CD4-positive, alpha-beta T cell treated with Interferon gamma for 1 hour (primary cell): Measurements from ENCODE around the gene DENND2A.
"Not testable (repeated sequence)": the region's sequence is repeated elsewhere in the genome, so short reads cannot be mapped to it uniquely, and the experiment has no call there.

ENCODE experiments used
- DNase-seq: peaks from one replicate; pipeline ENCODE4 v3.0.0-alpha.2; 2020

The DENND2A gene

DNA sequence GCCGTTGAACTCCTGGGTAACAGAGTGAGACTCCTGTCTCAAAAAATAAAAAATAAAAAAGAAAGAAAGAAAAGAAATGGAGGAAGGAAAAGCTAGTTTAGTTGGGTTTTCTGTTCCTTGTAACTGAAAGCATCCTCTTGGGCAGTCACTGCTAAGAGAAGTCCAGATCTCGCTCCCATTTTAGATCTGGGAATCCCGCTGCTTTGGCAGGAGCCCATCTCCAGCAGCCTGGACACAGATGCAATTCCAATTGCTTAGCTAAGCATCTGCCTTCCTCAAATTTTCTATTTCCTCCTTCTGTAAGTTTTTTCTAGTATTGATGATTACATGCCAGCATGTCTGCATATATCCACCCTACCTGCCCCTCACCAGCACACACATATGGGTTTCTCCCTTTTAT lies 54.1 kb downstream of the DENND2A start:
- no peak for DNase-seq

DNA sequence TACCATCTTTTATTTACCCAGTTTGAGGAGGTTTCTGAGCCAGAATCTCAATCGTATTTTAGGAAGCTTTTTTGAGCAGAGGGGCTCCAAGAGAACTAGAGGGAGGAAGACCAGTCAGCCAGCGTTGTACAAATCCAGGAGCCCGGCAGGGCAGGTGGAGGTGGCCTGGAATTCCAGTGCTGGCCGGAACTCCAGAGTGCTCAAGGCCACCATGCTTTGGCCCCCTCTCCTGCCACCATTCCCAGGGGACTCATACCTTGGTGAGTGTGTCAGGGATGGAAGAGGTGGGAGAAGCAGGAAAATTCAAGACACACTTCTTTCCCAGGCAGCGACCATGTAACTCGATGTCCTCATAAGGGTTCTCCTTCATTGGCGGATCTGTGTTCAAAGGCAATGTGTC lies 55.3 kb downstream of the DENND2A start:
- no peak for DNase-seq

GRCh38 chr7:140584195-140584851 lies 56.3 kb downstream of the DENND2A start:
- no peak for DNase-seq

GRCh38 chr7:140581411-140581810 lies 59.2 kb downstream of the DENND2A start:
- no peak for DNase-seq

DNA sequence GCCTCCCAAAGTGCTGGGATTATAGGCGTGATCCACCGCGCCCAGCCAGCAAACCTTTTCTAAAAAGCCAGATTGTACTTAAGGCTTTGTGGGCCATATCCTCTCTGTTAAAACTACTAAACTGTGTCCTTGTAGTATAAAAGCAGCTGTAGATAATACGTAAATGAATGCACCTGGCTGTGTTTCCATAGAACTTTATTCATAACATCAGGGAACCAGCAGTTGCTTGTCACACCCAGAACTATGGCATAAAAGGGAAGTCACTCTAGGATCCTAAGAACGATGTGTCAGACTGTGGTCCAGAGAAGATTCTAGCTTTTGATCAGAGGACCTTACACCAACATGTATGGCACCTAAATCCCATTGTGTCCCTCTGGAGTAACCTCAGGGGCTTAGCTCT lies 63.0 kb downstream of the DENND2A start:
- DNase-seq: no peak

DNA sequence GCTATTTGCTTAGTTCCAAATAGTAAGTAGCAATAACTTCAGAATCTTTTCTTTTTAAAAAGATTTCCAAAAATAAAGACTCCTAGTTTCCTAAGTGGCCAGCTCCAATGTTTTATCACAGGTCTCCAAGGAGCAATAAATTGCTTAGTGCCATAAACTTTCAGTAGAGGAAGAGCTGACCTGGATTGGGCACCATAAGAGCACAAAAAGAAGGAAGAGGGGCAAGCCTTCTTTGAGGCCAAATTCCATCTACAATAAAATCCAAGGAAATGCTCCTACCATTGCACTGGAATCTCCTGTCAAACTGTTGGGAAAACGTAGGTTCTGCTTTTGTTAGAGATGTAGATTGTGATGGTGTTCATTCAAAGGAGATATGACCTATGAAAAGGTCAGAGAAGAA lies 64.0 kb downstream of the DENND2A start:
- DNase-seq: no peak

GRCh38 chr7:140571538-140572122 lies 69.0 kb downstream of the DENND2A start:
- DNase-seq: no peak

- DNase-seq: no peak
These were observed 70.5 kb downstream of the DENND2A start for GRCh38 chr7:140570120-140570519.

DNA sequence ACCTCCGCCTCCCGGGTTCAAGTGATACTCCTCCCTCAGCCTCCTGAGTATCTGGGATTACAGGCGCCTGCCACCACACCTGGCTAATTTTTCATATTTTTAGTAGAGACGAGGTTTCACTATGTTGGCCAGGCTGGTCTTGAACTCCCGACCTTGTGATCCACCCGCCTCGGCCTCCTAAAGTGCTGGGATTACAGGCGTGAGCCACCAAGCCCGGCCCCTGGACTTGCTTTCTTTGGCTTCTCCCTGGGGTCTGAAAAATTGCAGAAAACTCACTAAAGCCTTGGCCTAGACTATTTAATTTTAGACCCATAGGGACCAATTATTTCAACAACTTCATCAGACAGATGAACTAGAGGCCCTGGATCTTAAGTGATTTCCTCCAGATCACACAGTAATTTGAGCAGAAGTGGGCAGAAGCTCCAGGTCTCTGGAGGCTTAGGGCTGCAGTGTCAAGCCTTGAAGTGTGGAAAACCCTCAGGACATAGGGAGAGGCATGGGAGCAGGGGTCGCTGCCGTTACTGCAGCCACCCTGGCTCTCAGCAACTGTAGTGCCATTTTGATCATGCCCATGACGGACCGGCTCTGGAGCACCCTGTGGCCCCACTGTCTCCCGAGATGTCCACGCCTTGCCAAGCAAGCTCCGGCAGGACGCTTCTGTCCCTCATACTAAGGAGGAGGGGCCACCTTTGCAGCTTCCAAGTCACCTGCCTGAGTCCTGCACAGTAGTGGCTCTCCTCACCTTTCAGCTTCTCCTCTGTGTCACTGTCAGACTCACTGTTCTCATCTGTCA lies 72.4 kb downstream of the DENND2A start:
- DNase-seq: no peak

DNA sequence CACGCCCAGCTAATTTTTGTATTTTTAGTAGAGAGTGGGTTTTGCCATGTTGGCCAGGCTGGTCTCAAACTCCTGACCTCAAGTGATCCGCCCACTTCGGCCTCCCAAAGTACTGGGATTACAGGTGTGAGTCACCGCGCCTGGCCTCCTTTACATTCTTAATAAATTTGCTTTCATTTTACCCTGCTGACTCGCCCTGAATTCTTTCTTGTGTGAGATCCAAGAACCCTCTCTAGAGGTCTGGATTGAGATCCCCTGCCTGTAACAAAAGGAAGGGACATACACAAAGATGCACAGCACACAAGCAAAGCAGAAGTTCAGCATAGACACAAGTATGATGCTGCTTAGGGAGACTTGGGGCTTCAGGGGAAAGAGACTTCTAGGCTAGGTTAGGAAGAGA lies 74.4 kb downstream of the DENND2A start:
- DNase-seq: not testable (repeated sequence)

DNA sequence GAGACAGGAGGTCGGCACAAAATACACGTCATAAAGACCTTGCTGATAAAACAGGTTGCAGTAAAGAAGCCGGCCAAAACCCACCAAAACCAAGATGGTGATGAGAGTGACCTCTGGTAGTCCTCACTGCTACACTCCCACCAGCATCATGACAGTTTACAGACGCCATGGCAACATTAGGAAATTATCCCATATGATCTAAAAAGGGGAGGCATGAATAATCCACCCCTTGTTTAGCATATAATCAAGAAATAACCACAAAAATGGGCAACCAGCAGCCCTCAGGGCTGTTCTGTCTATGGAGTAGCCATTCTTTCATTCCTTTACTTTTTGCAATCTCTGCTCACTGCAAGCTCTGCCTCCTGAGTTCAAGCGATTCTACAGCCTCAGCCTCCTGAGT lies 74.9 kb downstream of the DENND2A start:
- not testable (repeated sequence) for DNase-seq

DNA sequence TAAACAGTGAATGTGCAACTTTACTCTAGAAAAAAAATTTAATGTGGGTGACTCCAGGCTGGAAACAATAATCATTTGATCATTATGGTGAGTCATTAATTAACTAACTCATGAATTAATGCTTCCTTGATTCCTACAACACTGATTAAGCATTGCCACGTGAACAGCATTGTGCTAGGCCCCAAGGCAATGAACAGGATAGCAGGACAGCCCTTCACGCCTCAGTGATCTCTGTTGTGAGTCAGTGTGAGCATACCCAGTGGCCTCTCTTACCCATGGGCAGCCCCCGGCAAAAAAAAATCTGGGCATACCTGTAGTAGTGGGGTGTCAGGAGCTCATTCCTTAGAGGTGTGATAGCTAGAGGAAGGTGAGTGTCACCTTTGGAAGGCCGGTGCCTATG lies 76.0 kb downstream of the DENND2A start:
- no peak for DNase-seq

DNA sequence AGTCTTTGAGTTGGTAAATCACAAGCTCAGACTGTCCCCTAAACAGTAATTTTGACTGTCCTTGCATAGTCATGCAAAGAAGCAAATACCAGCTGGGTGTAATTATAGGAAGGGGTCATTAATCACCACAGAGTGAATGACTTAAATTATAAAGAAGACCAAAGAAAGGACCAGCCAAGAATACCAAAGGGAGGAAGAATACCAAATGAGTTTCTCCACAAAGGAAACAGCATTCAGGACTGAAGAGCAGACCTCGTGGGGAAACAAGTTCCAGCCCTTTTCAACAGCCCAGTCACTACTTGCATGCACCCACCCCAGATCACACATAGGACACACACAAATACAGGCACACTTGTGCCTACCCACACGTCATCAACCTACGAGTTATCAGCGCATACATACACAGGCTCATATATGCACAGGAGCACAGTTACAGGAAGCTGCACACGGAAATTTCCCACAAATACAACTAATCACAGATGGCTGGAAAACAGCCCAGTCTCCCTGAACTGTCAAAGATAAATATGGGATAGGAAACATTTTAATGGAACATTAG lies 77.6 kb downstream of the DENND2A start:
- DNase-seq: no peak

- DNase-seq: no peak
These were observed 81.2 kb downstream of the DENND2A start for GRCh38 chr7:140559410-140559809.

DNA sequence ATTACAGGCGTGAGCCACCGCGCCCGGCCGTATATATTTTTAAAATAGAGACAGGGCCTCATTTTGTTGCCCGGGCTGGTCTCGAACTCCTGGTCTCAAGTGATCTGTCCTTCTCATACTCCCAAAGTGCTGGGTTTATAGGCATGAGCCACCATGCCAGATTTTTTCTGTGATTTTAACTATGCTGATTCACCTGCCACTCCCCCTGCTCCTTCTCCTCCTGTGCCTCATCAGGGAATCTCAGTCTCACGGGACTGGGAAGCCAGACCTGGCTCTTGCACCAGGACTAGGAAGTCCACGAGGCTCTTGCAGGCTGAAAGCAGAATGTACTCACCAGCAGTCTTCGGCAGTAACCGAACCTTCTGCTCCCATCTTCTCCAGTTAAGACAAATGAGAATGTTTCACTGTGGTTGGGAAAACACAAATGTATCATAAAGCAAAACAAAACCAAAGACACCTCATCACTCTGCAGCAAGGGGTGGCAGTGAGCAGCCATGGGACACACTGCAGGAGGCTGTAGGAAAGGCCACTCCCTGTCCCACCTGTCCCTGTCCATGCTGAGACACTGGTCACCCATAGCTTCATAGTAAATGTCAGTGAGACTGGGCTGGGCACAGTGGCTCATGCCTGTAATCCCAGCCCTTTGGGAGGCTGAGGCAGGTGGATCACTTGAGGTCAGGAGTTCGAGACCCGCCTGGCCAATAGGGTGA lies 82.6 kb downstream of the DENND2A start:
- DNase-seq: no peak

GRCh38 chr7:140557069-140557468 lies 83.5 kb downstream of the DENND2A start:
- DNase-seq: no peak

DNA sequence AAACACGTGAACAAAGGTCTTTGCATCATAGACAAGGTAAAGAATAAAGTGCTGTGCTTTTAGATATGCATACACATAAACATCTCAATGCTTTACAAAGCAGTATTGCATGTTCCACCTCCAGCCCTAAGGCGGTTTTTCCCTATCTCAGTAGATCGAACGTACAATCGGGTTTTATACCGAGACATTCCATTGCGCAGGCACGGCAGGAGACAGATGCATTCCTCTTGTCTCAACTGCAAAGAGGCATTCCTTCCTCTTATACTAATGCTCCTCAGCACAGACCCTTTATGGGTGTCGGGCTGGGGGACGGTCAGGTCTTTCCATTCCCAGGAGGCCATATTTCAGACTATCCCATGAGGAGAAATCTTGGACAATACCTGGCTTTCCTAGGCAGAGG lies 87.4 kb downstream of the DENND2A start:
- DNase-seq: not testable (repeated sequence)

DNA sequence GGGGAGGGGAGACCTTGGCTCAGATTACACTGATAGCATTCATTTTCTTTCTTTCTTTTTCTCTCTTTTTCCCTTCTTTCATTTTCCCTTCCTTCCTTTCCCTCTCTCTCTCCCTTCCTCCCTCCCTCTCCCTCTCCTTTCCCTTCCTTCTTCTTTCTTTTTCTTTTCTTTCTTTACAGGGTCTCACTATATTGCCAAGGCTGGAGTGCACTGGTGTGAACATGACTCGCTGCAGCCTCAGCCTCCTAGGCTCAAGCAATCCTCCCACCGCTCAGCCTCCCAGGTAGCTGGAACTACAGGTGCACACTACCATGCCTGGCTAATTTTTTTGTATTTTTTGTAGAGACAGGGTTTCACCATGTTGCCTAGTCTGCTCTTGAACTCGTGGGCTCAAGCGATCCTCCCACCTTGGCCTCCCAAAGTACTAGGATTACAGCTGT lies 88.4 kb downstream of the DENND2A start:
- DNase-seq: no peak

- DNase-seq: no peak
These were observed 89.0 kb downstream of the DENND2A start for GRCh38 chr7:140551355-140552239.

DNA sequence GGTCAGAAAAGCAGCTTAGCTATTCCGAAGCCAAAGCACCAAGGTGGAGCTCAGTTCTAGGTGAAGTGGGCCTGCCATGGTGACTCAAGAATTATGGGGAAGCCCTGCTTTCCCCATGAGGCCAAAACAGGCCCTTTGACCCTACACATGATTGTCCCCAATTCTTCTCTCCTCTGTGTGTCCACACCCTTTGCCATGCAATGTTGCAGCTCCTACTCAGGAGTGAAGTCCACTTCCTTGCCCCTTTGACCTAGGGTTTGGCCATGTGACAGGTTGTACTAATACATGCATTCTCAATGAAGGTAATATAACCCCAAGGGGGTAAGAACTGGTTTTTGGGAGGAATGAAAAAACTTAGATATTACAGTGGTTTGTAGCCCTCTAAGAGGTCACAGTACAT lies 93.7 kb downstream of the DENND2A start:
- no peak for DNase-seq

- no peak for DNase-seq
These were observed 96.2 kb downstream of the DENND2A start for GRCh38 chr7:140544388-140544826.

GRCh38 chr7:140542228-140542603 lies 98.4 kb downstream of the DENND2A start:
- no peak for DNase-seq
